ENCODE data around the gene CRMP1. TPM values are rescaled to one million over a fixed set of nuclear protein-coding genes. Genes with fewer than 3 reads are reported as not detected.

CRMP1 gene
- total RNA-seq, 4 donors from 2014 or later: 0.21 to 0.59 (median 0.30) TPM; not detected in 1

GRCh38 chr4:5785806-5786680 is 106.8 kb downstream of the CRMP1 start:
- Histone ChIP-seq H3K27ac (peak overlapping the region in 2 of 4 donors; percentile 45 to 46), H3K36me3 (peaks cover 0 to 56% (median 0%) of the 10 kb centered on the region in 3 donors), H3K4me1 (peaks cover 0 to 12% (median 0%) of the 10 kb centered on the region in 4 donors), H3K9me3 (no peaks in the 10 kb centered on the region), H3K27me3 (no peaks in the 10 kb centered on the region), H3K4me3 (no peak overlapping the region)
- 61 to 73% methylated on average over 9 of the region's 9 CpGs for WGBS, 2 donors
- TF ChIP-seq EP300 (IDR thresholded peaks at IDR 0.05) (peak in 1 of 2 donors; percentile 17), POLR2A (IDR thresholded peaks at IDR 0.05) (no peak), CTCF (IDR thresholded peaks at IDR 0.05) (no peak)
- no peak for DNase-seq (ENCODE audit: low spot score in 2 of 2)

GRCh38 chr4:5784960-5785611 is 107.8 kb downstream of the CRMP1 start:
- H3K9me3 ChIP-seq: no peaks in the 10 kb centered on the region
- no peaks in the 10 kb centered on the region for H3K27me3 ChIP-seq
- peaks cover 0 to 56% (median 0%) of the 10 kb centered on the region in 3 donors for H3K36me3 ChIP-seq
- WGBS, 2 donors: 61 to 64% methylated on average over 9 of the region's 9 CpGs
- H3K4me3 ChIP-seq: no peak overlapping the region
- H3K4me1 ChIP-seq: peaks cover 0 to 12% (median 0%) of the 10 kb centered on the region in 4 donors
- TF ChIP-seq EP300 (IDR thresholded peaks at IDR 0.05) (no peak), POLR2A (IDR thresholded peaks at IDR 0.05) (no peak), CTCF (IDR thresholded peaks at IDR 0.05) (no peak)
- peak overlapping the region in 1 of 4 donors; percentile 46 for H3K27ac ChIP-seq
- DNase-seq (ENCODE audit: low spot score in 2 of 2): peak in 1 of 2 donors; percentile 16

- H3K9me3 ChIP-seq: no peaks in the 10 kb centered on the region
- H3K36me3 ChIP-seq: peaks cover 0 to 49% (median 0%) of the 10 kb centered on the region in 3 donors
- no peak for DNase-seq (ENCODE audit: low spot score in 2 of 2)
- H3K27me3 ChIP-seq: no peaks in the 10 kb centered on the region
- TF ChIP-seq POLR2A (IDR thresholded peaks at IDR 0.05): no peak
- TF ChIP-seq EP300 (IDR thresholded peaks at IDR 0.05): no peak
- TF ChIP-seq CTCF (IDR thresholded peaks at IDR 0.05): no peak
- WGBS, 2 donors: 89 to 91% methylated on average over 6 of the region's 6 CpGs
- H3K4me3 ChIP-seq: no peak overlapping the region
- H3K27ac ChIP-seq: no peak overlapping the region
- peaks cover 0 to 12% (median 0%) of the 10 kb centered on the region in 4 donors for H3K4me1 ChIP-seq
These were observed 108.9 kb downstream of the CRMP1 start for GRCh38 chr4:5784021-5784420.

- no peaks in the 10 kb centered on the region for H3K27me3 ChIP-seq
- no peaks in the 10 kb centered on the region for H3K9me3 ChIP-seq
- no peak for TF ChIP-seq POLR2A (IDR thresholded peaks at IDR 0.05)
- TF ChIP-seq EP300 (IDR thresholded peaks at IDR 0.05): no peak
- TF ChIP-seq CTCF (IDR thresholded peaks at IDR 0.05): no peak
- H3K27ac ChIP-seq: no peak overlapping the region
- H3K4me1 ChIP-seq: peaks cover 0 to 12% (median 0%) of the 10 kb centered on the region in 4 donors
- no peak overlapping the region for H3K4me3 ChIP-seq
- DNase-seq (ENCODE audit: low spot score in 2 of 2): no peak
- 85 to 88% methylated on average over 14 of the region's 14 CpGs for WGBS, 2 donors
- peaks cover 0 to 44% (median 0%) of the 10 kb centered on the region in 3 donors for H3K36me3 ChIP-seq
These were observed 109.4 kb downstream of the CRMP1 start for GRCh38 chr4:5783486-5783885.
